Measurements from ENCODE around the gene KCNJ12.
"Not testable (repeated sequence)": the region's sequence is repeated elsewhere in the genome, so short reads cannot be mapped to it uniquely, and the experiment has no call there.

The KCNJ12 gene

GRCh38 chr17:21429921-21430628 lies 53.9 kb downstream of the KCNJ12 start:
- DNase-seq; H3K4me1 ChIP-seq (ENCODE audit: control extremely low read depth in 1 of 4, control insufficient read depth in 4 of 4, insufficient read depth in 4 of 4, low read length in 3 of 4); CTCF ChIA-PET; H3K36me3 ChIP-seq (ENCODE audit: control insufficient read depth in 4 of 4, insufficient read depth in 4 of 4, low read length in 3 of 4); H3K27me3 ChIP-seq (replicated peaks in 2 of 5; ENCODE audit: control insufficient read depth in 4 of 5, insufficient read depth in 5 of 5, low read length in 4 of 5); H3K9me3 ChIP-seq (ENCODE audit: control extremely low read depth in 1 of 5, control insufficient read depth in 4 of 5, insufficient read depth in 2 of 5, low read depth in 1 of 5, low read length in 4 of 5); POLR2A ChIA-PET; H3K27ac ChIP-seq (ENCODE audit: insufficient read depth in 1 of 2, low read depth in 1 of 2, low read length in 2 of 2, poor library complexity in 1 of 2, severe bottlenecking in 2 of 2); H3K4me3 ChIP-seq (ENCODE audit: control insufficient read depth in 1 of 7, extremely low read depth in 1 of 7, insufficient read depth in 4 of 7, low read depth in 2 of 7, low read length in 6 of 7): not testable (repeated sequence)
- no CpG with 5 or more reads among the region's 5 CpGs for WGBS (ENCODE audit: insufficient coverage)

GRCh38 chr17:21433971-21434370 lies 57.8 kb downstream of the KCNJ12 start:
- H3K9me3 ChIP-seq (ENCODE audit: control extremely low read depth in 1 of 5, control insufficient read depth in 4 of 5, insufficient read depth in 2 of 5, low read depth in 1 of 5, low read length in 4 of 5); H3K27me3 ChIP-seq (replicated peaks in 2 of 5; ENCODE audit: control insufficient read depth in 4 of 5, insufficient read depth in 5 of 5, low read length in 4 of 5); CTCF ChIA-PET; H3K27ac ChIP-seq (ENCODE audit: insufficient read depth in 1 of 2, low read depth in 1 of 2, low read length in 2 of 2, poor library complexity in 1 of 2, severe bottlenecking in 2 of 2); H3K36me3 ChIP-seq (ENCODE audit: control insufficient read depth in 4 of 4, insufficient read depth in 4 of 4, low read length in 3 of 4); H3K4me1 ChIP-seq (ENCODE audit: control extremely low read depth in 1 of 4, control insufficient read depth in 4 of 4, insufficient read depth in 4 of 4, low read length in 3 of 4); H3K4me3 ChIP-seq (ENCODE audit: control insufficient read depth in 1 of 7, extremely low read depth in 1 of 7, insufficient read depth in 4 of 7, low read depth in 2 of 7, low read length in 6 of 7); DNase-seq; POLR2A ChIA-PET: not testable (repeated sequence)
- 96% methylated on average over 5 of the region's 5 CpGs for WGBS (ENCODE audit: insufficient coverage)

- H3K4me3 ChIP-seq (ENCODE audit: control insufficient read depth in 1 of 7, extremely low read depth in 1 of 7, insufficient read depth in 4 of 7, low read depth in 2 of 7, low read length in 6 of 7); H3K9me3 ChIP-seq (ENCODE audit: control extremely low read depth in 1 of 5, control insufficient read depth in 4 of 5, insufficient read depth in 2 of 5, low read depth in 1 of 5, low read length in 4 of 5); H3K27ac ChIP-seq (ENCODE audit: insufficient read depth in 1 of 2, low read depth in 1 of 2, low read length in 2 of 2, poor library complexity in 1 of 2, severe bottlenecking in 2 of 2); DNase-seq; H3K27me3 ChIP-seq (replicated peaks in 2 of 5; ENCODE audit: control insufficient read depth in 4 of 5, insufficient read depth in 5 of 5, low read length in 4 of 5); H3K4me1 ChIP-seq (ENCODE audit: control extremely low read depth in 1 of 4, control insufficient read depth in 4 of 4, insufficient read depth in 4 of 4, low read length in 3 of 4); H3K36me3 ChIP-seq (ENCODE audit: control insufficient read depth in 4 of 4, insufficient read depth in 4 of 4, low read length in 3 of 4); CTCF ChIA-PET: not testable (repeated sequence)
- WGBS (ENCODE audit: insufficient coverage): 100% methylated on average over 1 of the region's 2 CpGs
- POLR2A ChIA-PET: interaction anchor here (0.6 kb wide), 1 partner anchor 12 kb away, joined by 3 read pairs; no protein-coding TSS in a partner anchor
Observed at GRCh38 chr17:21434976-21435375, 58.8 kb downstream of the KCNJ12 start.

GRCh38 chr17:21436481-21436880 lies 60.3 kb downstream of the KCNJ12 start:
- H3K36me3 ChIP-seq (ENCODE audit: control insufficient read depth in 4 of 4, insufficient read depth in 4 of 4, low read length in 3 of 4); CTCF ChIA-PET; DNase-seq; H3K4me1 ChIP-seq (ENCODE audit: control extremely low read depth in 1 of 4, control insufficient read depth in 4 of 4, insufficient read depth in 4 of 4, low read length in 3 of 4); H3K27ac ChIP-seq (ENCODE audit: insufficient read depth in 1 of 2, low read depth in 1 of 2, low read length in 2 of 2, poor library complexity in 1 of 2, severe bottlenecking in 2 of 2); H3K9me3 ChIP-seq (ENCODE audit: control extremely low read depth in 1 of 5, control insufficient read depth in 4 of 5, insufficient read depth in 2 of 5, low read depth in 1 of 5, low read length in 4 of 5); H3K27me3 ChIP-seq (replicated peaks in 2 of 5; ENCODE audit: control insufficient read depth in 4 of 5, insufficient read depth in 5 of 5, low read length in 4 of 5); POLR2A ChIA-PET; H3K4me3 ChIP-seq (ENCODE audit: control insufficient read depth in 1 of 7, extremely low read depth in 1 of 7, insufficient read depth in 4 of 7, low read depth in 2 of 7, low read length in 6 of 7): not testable (repeated sequence)
- 50% methylated on average over 1 of the region's 7 CpGs for WGBS (ENCODE audit: insufficient coverage)

DNA sequence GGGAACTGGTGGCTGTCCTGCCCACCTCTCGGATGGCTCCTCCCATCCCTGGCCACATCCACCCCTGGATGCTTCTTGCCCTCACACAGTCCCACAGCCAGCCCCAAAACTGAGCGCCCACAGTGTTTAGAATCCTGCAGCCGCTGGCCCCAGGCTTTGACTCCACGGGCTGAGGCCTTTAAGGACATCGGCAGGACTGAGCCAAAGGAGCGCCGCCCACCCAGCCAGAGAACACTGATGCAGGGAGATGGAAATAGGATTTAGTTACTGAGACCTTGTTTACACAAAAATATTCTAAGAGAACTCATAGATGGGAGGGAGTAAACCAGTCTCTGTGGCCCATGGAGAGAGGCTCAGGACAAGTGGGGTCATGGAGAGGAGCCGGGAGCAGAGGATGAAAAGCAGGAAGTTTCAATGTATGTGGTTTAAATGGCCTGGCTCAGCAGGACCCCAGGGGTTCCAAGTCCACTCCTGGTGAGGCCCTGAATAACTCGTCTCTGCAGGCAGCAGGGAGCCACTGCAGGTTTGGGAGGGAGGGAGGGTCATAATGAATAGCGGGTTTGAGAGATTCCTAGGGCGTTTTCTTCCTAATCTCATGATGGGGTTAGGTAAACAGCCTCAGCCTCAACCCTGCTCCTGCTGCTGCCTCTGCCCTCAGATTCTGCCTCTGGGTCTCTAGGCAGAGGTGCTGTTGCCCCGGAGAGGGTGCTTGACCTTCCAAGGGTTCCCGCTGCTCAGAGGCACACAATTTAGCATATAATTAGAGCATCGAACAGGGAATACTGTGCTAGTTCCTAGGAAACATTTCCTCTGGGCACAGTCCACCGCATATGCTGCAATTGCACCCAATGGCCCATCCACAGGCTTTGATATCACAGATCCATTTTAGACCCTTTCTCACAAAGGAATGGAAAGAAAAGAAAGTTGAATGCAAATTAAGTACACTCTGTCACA lies 61.0 kb downstream of the KCNJ12 start:
- H3K36me3 ChIP-seq (ENCODE audit: control insufficient read depth in 4 of 4, insufficient read depth in 4 of 4, low read length in 3 of 4); H3K27me3 ChIP-seq (replicated peaks in 2 of 5; ENCODE audit: control insufficient read depth in 4 of 5, insufficient read depth in 5 of 5, low read length in 4 of 5); H3K4me1 ChIP-seq (ENCODE audit: control extremely low read depth in 1 of 4, control insufficient read depth in 4 of 4, insufficient read depth in 4 of 4, low read length in 3 of 4); POLR2A ChIA-PET; DNase-seq; H3K4me3 ChIP-seq (ENCODE audit: control insufficient read depth in 1 of 7, extremely low read depth in 1 of 7, insufficient read depth in 4 of 7, low read depth in 2 of 7, low read length in 6 of 7); H3K9me3 ChIP-seq (ENCODE audit: control extremely low read depth in 1 of 5, control insufficient read depth in 4 of 5, insufficient read depth in 2 of 5, low read depth in 1 of 5, low read length in 4 of 5); CTCF ChIA-PET; H3K27ac ChIP-seq (ENCODE audit: insufficient read depth in 1 of 2, low read depth in 1 of 2, low read length in 2 of 2, poor library complexity in 1 of 2, severe bottlenecking in 2 of 2): not testable (repeated sequence)
- WGBS (ENCODE audit: insufficient coverage): 86% methylated on average over 7 of the region's 15 CpGs

DNA sequence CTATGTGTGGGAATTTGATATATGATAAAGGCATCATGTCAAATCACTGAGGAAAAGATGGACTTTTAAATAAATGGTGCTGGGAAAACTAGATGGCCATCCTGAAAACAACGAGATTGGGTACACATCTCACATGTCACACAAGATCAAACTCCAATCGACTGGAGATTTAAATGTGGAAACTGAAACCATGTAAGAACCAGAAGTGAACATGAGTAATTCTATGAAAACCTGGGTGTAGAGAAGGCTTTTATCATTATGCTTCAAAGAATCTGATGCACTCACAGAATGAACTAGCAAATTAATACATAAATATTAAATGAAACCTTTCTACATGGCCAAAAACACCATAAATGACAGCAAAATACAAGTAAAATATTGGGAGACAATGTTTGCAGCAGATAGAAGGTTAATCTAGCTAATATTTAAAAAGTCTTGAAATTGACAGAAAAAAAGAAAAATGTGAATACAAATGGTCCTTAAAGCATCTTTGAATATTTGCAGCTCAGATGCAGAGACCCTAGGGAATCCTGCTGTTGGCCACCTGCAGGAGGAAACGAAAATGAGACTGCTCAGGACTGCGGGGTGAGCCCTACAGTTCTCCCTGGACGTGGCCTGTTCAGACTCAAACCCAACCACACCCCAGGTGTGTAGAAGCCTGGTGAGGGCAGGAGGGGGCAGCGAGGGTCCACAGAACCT lies 62.3 kb downstream of the KCNJ12 start:
- H3K27me3 ChIP-seq (replicated peaks in 2 of 5; ENCODE audit: control insufficient read depth in 4 of 5, insufficient read depth in 5 of 5, low read length in 4 of 5); H3K36me3 ChIP-seq (ENCODE audit: control insufficient read depth in 4 of 4, insufficient read depth in 4 of 4, low read length in 3 of 4); CTCF ChIA-PET; DNase-seq; H3K9me3 ChIP-seq (ENCODE audit: control extremely low read depth in 1 of 5, control insufficient read depth in 4 of 5, insufficient read depth in 2 of 5, low read depth in 1 of 5, low read length in 4 of 5); H3K4me1 ChIP-seq (ENCODE audit: control extremely low read depth in 1 of 4, control insufficient read depth in 4 of 4, insufficient read depth in 4 of 4, low read length in 3 of 4); POLR2A ChIA-PET; H3K27ac ChIP-seq (ENCODE audit: insufficient read depth in 1 of 2, low read depth in 1 of 2, low read length in 2 of 2, poor library complexity in 1 of 2, severe bottlenecking in 2 of 2); H3K4me3 ChIP-seq (ENCODE audit: control insufficient read depth in 1 of 7, extremely low read depth in 1 of 7, insufficient read depth in 4 of 7, low read depth in 2 of 7, low read length in 6 of 7): not testable (repeated sequence)
- no CpG with 5 or more reads among the region's 6 CpGs for WGBS (ENCODE audit: insufficient coverage)

DNA sequence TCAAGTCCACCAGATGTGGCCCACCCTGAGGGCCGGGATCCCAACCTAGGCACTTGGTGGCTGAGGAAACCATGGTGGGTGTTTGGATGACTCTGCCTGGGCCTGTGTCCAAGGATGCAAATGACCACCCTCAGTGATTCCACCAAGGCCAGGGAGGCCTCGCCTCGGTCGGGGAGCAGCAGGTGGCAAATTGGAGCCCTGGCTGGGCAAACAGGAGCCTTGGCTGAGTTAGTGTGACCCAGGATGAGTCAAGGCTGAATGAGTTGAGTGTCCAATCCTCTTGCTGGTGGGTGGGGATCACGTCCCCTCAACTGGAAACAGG lies 62.8 kb downstream of the KCNJ12 start:
- CTCF ChIA-PET; DNase-seq; H3K4me1 ChIP-seq (ENCODE audit: control extremely low read depth in 1 of 4, control insufficient read depth in 4 of 4, insufficient read depth in 4 of 4, low read length in 3 of 4); H3K27me3 ChIP-seq (replicated peaks in 2 of 5; ENCODE audit: control insufficient read depth in 4 of 5, insufficient read depth in 5 of 5, low read length in 4 of 5); POLR2A ChIA-PET; H3K4me3 ChIP-seq (ENCODE audit: control insufficient read depth in 1 of 7, extremely low read depth in 1 of 7, insufficient read depth in 4 of 7, low read depth in 2 of 7, low read length in 6 of 7); H3K27ac ChIP-seq (ENCODE audit: insufficient read depth in 1 of 2, low read depth in 1 of 2, low read length in 2 of 2, poor library complexity in 1 of 2, severe bottlenecking in 2 of 2); H3K36me3 ChIP-seq (ENCODE audit: control insufficient read depth in 4 of 4, insufficient read depth in 4 of 4, low read length in 3 of 4); H3K9me3 ChIP-seq (ENCODE audit: control extremely low read depth in 1 of 5, control insufficient read depth in 4 of 5, insufficient read depth in 2 of 5, low read depth in 1 of 5, low read length in 4 of 5): not testable (repeated sequence)
- WGBS (ENCODE audit: insufficient coverage): no CpG with 5 or more reads among the region's 5 CpGs

All from common myeloid progenitor, CD34-positive (primary cell).